Heart left ventricle (tissue), 16 donors: ENCODE data around the gene PSD4. TPM values are rescaled to one million over a fixed set of nuclear protein-coding genes. Genes with fewer than 3 reads are reported as not detected.
A peak's percentile ranks its signal among the peaks of the same experiment; 100 is the strongest.

Experiments
- ATAC-seq, 4 donors: fragments of 200-7000 bp; cut with Tn5 transposase; one replicate each; pipeline ENCODE4 v1.9.1; 2020 to 2022; ENCODE audit warnings: moderate library complexity in 4 of 4, mild to moderate bottlenecking in 3 of 4, moderate number of reproducible peaks in 1 of 4
- DNase-seq, 5 donors: peaks; one replicate each; pipeline ENCODE4 v3.0.0-alpha.2; 2020
- H3K27ac ChIP-seq, 12 donors: fragments of 200-600 bp; sonication (generic) in 4 of 12; one replicate each; pipeline versions ENCODE4 v1.5.0 to v1.8.0; 2016 to 2022; ENCODE audit warnings: mild to moderate bottlenecking in 2 of 12
- H3K27me3 ChIP-seq, 9 donors: fragments of 200-600 bp; sonication (generic) in 2 of 9; one replicate each; pipeline versions ENCODE4 v1.5.1 to v1.8.0; 2016 to 2022; ENCODE audit warnings: mild to moderate bottlenecking in 3 of 9
- H3K36me3 ChIP-seq, 9 donors: fragments of 200-600 bp; sonication (generic) in 2 of 9; one replicate each; pipeline versions ENCODE4 v1.5.0 to v1.8.0; 2018 to 2022; ENCODE audit warnings: mild to moderate bottlenecking in 2 of 9
- H3K4me1 ChIP-seq, 12 donors: fragments of 200-600 bp; sonication (generic) in 4 of 12; one replicate each; pipeline versions ENCODE4 v1.5.0 to v1.8.0; 2016 to 2022; ENCODE audit warnings: mild to moderate bottlenecking in 3 of 12
- H3K4me3 ChIP-seq, 12 donors: fragments of 200-600 bp; sonication (generic) in 4 of 12; one replicate each; pipeline versions ENCODE4 v1.5.0 to v1.8.0; 2017 to 2022; ENCODE audit warnings: mild to moderate bottlenecking in 9 of 12, moderate library complexity in 4 of 12
- H3K9me3 ChIP-seq, 12 donors: fragments of 200-600 bp; sonication (generic) in 4 of 12; one replicate each; pipeline versions ENCODE4 v1.5.0 to v1.8.0; 2016 to 2022; ENCODE audit warnings: mild to moderate bottlenecking in 1 of 12
- POLR2A ChIP-seq, 2 donors: fragments of 450-650 bp; IDR thresholded peaks; one replicate each; pipeline ENCODE4 v1.6.1; 2017; ENCODE audit warnings: antibody characterized with exemption in 2 of 2, mild to moderate bottlenecking in 2 of 2, moderate library complexity in 2 of 2
- WGBS, 4 donors: extraction: QIAGEN DNeasy Blood & Tissue Kit in 2 of 4; methylation state at CpG; one replicate each; pipeline versions ENCODE4 v1.1.5 to v1.1.7; 2013 to 2018; 5-methylcytosine and 5-hydroxymethylcytosine counted together
- intact Hi-C, 10 donors: fragments of 100-400 bp; cut with DNase I; formaldehyde crosslinking; loops; one replicate each; pipeline versions ENCODE4 v1.11.1 to v1.14.2; 2022
- polyA plus RNA-seq, 2 donors: library from polyadenylated mRNA; stranded (reverse); fragments of 200-250 nt; gene quantifications; one replicate each; pipeline ENCODE4 v1.2.3, GENCODE V29; 2013
- total RNA-seq, 9 donors: library from RNA; depleted of rRNA in 2 of 9; stranded (reverse); fragments of >200 nt in 2 of 9; fragmentation: NEBNext Ultra II Directional in 3 of 9; extraction: Animal tissue kit (Norgen Biotek cat#: 25700) in 3 of 9; gene quantifications; one replicate each; pipeline versions ENCODE4 v1.1.0 to v1.2.4, GENCODE V29; 2016 to 2023
- TF ChIP-seq, protein P1 (sequence below), 12 donors: fragments of 200-600 bp; sonication (generic) in 4 of 12; IDR thresholded peaks; one replicate each; pipeline versions ENCODE4 v1.5.0 to v1.8.0; 2018 to 2022; ENCODE audit warnings: antibody characterized with exemption in 12 of 12, mild to moderate bottlenecking in 5 of 12
- donor health status: ischemic (EF 13 %, LVEDD 7.1; RV severe dilation, severe dysfunction).
- donor health status: healthy with polysubstance abuse.
- donor health status: DM: no; HTN: yes; CAD: no.
- donor health status: DM: no; HTN: no; CAD: no.
- donor health status: ischemic (EF 25% LVEDD 6.9; RV normal size, moderate dysfunction).
- donor health status: ischemic (EF 25% LVEDD 5.7; RV mildly dilated, moderate dysfunction).
- donor health status: healthy.
- donor health status: DM: yes; HTN: yes; CAD: no.
- donor health status: ischemic (EF 35%, LVEDD 5.7; RV mildly dilated, moderate dysfunction).
- donor health status: nonischemic (EF 11% LVEDD 7.7; RV severe dilation, severe dysfunction).
- donor health status: DM: yes; HTN: yes; CAD: no.
- donor health status: PGD.
- donor health status: ischemic (EF 29% LVEDD 5.4; RV normal size, mild dysfunction).
- donor health status: nonischemic (EF 23%, LVEDD 6.1; RV moderate dilation, normal function).

The PSD4 gene
- total and polyA plus RNA-seq, 11 donors = 0.65 to 23.4 (median 1.9) TPM

- Histone ChIP-seq H3K4me1 (peaks cover 0 to 7% (median 0%) of the 10 kb centered on the region in 12 donors), H3K36me3 (no peaks in the 10 kb centered on the region), H3K9me3 (no peaks in the 10 kb centered on the region), H3K4me3 (no peak overlapping the region), H3K27me3 (no peaks in the 10 kb centered on the region), H3K27ac (no peak overlapping the region)
- 35 to 42% (median 38%) methylated on average over 13 of the region's 13 CpGs for WGBS, 4 donors
- intact Hi-C loops = loop anchor here (2.0 to 10.0 kb wide), 11 partner anchors 59 to 249 kb away; no protein-coding TSS in a partner anchor
- ATAC-seq (peak in 2 of 4 donors; percentile 34 to 54), DNase-seq (peak in 1 of 5 donors; percentile 25)
- TF ChIP-seq, protein P1, sequence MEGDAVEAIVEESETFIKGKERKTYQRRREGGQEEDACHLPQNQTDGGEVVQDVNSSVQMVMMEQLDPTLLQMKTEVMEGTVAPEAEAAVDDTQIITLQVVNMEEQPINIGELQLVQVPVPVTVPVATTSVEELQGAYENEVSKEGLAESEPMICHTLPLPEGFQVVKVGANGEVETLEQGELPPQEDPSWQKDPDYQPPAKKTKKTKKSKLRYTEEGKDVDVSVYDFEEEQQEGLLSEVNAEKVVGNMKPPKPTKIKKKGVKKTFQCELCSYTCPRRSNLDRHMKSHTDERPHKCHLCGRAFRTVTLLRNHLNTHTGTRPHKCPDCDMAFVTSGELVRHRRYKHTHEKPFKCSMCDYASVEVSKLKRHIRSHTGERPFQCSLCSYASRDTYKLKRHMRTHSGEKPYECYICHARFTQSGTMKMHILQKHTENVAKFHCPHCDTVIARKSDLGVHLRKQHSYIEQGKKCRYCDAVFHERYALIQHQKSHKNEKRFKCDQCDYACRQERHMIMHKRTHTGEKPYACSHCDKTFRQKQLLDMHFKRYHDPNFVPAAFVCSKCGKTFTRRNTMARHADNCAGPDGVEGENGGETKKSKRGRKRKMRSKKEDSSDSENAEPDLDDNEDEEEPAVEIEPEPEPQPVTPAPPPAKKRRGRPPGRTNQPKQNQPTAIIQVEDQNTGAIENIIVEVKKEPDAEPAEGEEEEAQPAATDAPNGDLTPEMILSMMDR (IDR thresholded peaks at IDR 0.05) = peak; percentile 59 to 85 (median 78)
- TF ChIP-seq POLR2A (IDR thresholded peaks at IDR 0.05) = no peak
These were observed 35.1 kb upstream of the PSD4 start for GRCh38 chr2:113138428-113139322.

DNA sequence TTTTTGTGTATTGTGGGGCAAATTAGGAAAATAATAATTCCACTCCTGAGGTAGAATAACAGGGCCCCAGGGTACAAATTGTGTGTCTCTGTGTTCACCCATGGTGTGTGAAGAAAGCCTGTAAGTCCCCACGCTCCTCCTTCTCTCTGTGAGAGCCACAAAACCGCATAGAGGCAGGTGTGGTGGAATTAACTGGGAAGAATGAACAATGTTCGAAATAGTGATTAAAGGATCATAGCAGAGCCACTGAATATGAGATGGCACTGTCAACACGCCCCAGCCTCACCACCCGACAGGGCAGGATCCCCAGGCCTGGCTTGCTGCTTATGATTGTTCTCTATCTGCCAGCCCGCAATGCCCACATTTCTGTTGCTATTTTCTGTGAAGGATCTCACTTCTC, 32.3 kb upstream of the PSD4 start:
- Histone ChIP-seq H3K9me3 (peaks cover 0 to 17% (median 0%) of the 10 kb centered on the region in 12 donors), H3K4me1 (peaks cover 0 to 7% (median 0%) of the 10 kb centered on the region in 12 donors), H3K4me3 (no peak overlapping the region), H3K27ac (no peak overlapping the region), H3K27me3 (no peaks in the 10 kb centered on the region), H3K36me3 (no peaks in the 10 kb centered on the region)
- 82 to 87% (median 85%) methylated on average over 6 of the region's 6 CpGs for WGBS, 4 donors
- intact Hi-C loops = no loop called here
- no peak for ATAC-seq
- DNase-seq = no peak
- TF ChIP-seq, protein P1 (IDR thresholded peaks at IDR 0.05) = no peak
- TF ChIP-seq POLR2A (IDR thresholded peaks at IDR 0.05) = no peak

DNA sequence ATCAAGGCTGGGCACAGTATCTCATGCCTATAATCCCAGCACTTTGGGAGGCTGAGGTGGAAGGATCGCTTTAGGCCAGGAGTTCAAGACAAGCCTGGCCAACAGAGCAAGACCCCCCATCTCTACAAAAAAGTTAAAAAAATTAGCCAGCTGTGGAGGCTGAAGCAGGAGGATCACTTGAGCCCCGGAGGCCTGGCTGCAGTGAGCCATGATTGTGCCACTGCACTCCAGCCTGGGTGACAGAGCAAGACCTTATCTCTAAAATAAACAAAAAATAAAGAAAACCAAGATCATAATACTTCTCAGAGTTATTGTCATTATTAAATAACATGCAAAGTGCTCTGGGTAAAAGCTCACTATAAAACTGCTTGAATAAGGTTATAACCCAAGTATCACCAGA, 31.5 kb upstream of the PSD4 start:
- Histone ChIP-seq H3K4me1 (peaks cover 0 to 7% (median 0%) of the 10 kb centered on the region in 12 donors), H3K27ac (no peak overlapping the region), H3K4me3 (no peak overlapping the region), H3K27me3 (no peaks in the 10 kb centered on the region), H3K36me3 (no peaks in the 10 kb centered on the region), H3K9me3 (peaks cover 0 to 17% (median 0%) of the 10 kb centered on the region in 12 donors)
- intact Hi-C loops = no loop called here
- DNase-seq (no peak), ATAC-seq (no peak)
- 85 to 93% (median 89%) methylated on average over 2 of the region's 2 CpGs for WGBS, 4 donors
- TF ChIP-seq, protein P1 (IDR thresholded peaks at IDR 0.05) = no peak
- no peak for TF ChIP-seq POLR2A (IDR thresholded peaks at IDR 0.05)

DNA sequence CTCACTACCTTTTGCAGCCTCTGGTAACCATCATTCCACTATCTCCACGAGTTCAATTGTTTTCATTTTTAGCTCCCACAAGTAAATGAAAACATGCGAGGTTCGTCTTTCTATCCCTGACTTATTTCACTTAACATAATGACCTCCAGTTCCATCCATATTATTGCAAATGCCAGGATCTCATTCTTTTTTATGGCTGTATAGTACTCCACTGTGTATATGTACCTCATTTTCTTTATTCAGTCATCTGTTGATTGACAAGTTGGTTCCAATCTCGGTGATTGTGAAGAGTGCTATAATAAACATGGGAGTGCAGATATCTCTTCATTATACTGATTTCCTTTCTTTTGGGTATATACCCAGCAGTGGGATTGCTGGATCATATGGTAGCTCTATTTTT, 29.5 kb upstream of the PSD4 start:
- H3K27ac ChIP-seq = no peak overlapping the region
- H3K36me3 ChIP-seq = no peaks in the 10 kb centered on the region
- no peaks in the 10 kb centered on the region for H3K4me1 ChIP-seq
- TF ChIP-seq POLR2A (IDR thresholded peaks at IDR 0.05) = no peak
- TF ChIP-seq, protein P1 (IDR thresholded peaks at IDR 0.05) = no peak
- peaks cover 0 to 17% (median 0%) of the 10 kb centered on the region in 12 donors for H3K9me3 ChIP-seq
- ATAC-seq (no peak), DNase-seq (no peak)
- no peak overlapping the region for H3K4me3 ChIP-seq
- intact Hi-C loops = no loop called here
- H3K27me3 ChIP-seq = no peaks in the 10 kb centered on the region
- WGBS, 4 donors = 57 to 82% (median 80%) methylated on average over 4 of the region's 4 CpGs
